Retina (tissue), 1 donor: ENCODE measurements around the gene MRPL40.
"Not testable (repeated sequence)": the region's sequence is repeated elsewhere in the genome, so short reads cannot be mapped to it uniquely, and the experiment has no call there.

Source experiments
- DNase-seq: peaks from one replicate; pipeline ENCODE4 v3.0.0-alpha.2; 2016

Gene MRPL40

DNA sequence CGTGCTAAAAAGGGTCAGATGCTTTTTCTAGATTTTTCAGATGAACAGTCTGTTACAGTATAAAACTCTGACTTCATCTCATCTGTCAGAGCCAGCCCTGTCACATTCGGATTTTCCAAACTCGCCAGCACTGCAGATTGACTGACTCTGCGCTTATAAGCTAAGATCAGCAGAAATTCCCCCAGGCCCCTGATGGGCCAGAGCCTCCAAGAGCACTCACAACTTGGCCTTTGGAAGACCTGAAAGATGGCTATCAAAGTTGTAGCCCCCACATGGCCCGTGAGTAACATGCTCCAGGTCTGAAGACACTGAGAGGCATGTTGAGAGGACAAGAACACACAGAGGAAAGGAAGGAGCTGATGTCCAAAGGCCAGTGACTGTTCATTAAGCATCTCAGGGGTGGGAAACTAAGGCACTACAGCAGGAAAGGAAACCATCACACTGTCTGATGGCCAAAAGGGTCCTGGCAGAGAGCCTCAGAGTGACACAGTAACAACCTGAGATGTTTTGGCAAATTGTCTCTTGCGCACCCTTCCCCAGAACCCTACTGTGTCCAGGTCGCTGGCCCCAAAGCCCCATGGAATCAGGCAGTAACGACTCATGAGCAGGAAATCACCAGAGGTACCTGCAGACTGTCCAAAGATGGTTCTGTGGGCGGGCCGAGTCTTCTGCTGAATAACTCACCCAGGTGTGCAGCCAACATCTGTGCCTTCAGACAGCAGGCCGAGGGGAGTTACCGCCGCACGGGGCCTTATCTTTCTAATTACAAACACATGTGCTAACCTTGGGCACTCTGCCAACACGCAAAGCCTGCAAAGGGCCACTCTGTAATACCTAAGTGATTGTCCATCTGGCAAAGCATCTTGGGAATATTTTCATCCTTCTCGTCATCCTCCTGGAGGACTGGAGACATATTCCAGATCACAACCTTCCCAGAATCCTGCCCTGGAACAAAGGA is 24.4 kb upstream of the MRPL40 start:
- DNase-seq, result no peak

- DNase-seq, result no peak
Measured at GRCh38 chr22:19410941-19411689, 21.2 kb upstream of the MRPL40 start.

GRCh38 chr22:19411690-19412045 is 20.7 kb upstream of the MRPL40 start:
- DNase-seq, result no peak

DNA sequence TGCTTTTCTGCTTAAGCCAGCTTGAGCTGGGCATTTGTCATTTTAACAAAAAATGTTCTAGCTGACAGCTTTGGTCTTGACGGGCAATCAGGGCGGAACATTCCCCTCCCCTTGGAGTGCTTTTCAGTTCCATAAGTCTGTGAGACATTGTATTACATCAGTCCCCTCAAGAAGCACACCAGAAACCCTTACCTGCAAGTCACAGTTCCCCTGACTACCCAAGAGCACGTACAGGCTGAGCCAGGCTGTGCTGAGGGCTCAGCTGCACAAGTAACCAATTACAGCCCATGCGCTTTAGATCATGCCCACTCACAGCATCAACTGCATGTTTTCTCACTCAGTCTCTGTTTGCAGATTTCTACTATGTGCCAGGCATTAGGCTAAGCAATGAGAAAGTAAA is 19.9 kb upstream of the MRPL40 start:
- DNase-seq, result peak; percentile 4

DNA sequence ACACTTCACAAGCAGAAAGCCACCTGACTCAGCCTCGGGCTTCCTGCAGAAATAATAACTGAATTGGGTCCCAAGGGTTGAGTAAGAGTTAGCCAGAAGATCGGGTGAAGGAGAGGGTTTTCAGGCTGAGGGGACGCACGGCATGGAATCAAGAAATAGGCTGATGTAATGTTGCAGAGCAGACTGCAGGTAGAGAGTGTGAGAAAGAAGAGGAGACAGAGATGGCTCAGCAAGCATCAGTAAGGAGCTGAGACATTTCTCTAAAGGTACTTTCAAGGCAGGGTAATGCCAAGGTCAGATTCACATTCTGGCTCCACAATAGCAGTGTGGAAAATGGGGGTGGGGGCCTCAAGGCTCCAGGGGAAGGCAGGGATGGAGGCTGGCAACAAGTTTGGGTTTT is 19.4 kb upstream of the MRPL40 start:
- DNase-seq, result no peak

DNA sequence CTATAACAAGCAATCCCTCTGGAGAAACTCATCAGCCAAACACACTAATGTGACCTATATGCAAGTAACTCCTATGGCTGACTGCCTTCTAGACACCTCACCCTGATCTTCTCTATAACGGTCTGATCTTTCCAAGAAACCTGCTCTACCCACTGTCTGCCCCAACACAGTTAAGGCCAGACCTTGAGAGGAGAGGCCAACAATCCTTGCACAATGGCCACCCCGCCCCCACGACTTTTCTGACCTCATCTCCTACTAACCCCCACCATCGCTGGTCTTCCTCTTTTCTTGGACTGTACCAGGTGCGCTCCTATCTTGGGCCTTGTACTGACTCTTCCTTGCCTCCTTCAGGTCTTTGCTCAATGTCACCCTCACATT is 13.3 kb upstream of the MRPL40 start:
- no peak for DNase-seq

GRCh38 chr22:19419464-19420178 is 12.7 kb upstream of the MRPL40 start:
- no peak for DNase-seq

GRCh38 chr22:19420321-19420720 is 12.0 kb upstream of the MRPL40 start:
- DNase-seq, result no peak

GRCh38 chr22:19422440-19423301 is 9.7 kb upstream of the MRPL40 start:
- no peak for DNase-seq

DNA sequence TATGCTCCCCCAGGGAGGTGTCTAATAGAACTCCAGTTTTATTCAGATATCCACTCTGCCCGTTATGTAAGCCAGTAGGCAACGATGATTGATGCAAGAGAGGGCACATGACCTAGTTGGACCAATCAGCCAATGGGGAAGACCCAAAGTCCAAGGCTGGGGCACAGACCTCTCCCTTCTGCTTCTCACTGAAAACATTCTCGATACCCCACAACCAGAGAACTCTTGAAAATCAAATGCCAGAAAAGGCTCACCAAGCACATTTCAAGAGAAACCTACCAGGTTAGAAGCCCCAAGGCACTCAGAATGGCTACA is 8.2 kb upstream of the MRPL40 start:
- no peak for DNase-seq

GRCh38 chr22:19429950-19430889 is 2.1 kb upstream of the MRPL40 start:
- DNase-seq, result no peak

GRCh38 chr22:19430890-19431541 is 1.3 kb upstream of the MRPL40 start:
- peak; percentile 75 for DNase-seq

- DNase-seq, result peak; percentile 94
Measured at GRCh38 chr22:19431649-19432132, 654 bp upstream of the MRPL40 start, which contains the start of gene HIRA. HIRA (minus strand) TSS chr22:19431733; CDS start chr22:19431476, 257 bp downstream.

DNA sequence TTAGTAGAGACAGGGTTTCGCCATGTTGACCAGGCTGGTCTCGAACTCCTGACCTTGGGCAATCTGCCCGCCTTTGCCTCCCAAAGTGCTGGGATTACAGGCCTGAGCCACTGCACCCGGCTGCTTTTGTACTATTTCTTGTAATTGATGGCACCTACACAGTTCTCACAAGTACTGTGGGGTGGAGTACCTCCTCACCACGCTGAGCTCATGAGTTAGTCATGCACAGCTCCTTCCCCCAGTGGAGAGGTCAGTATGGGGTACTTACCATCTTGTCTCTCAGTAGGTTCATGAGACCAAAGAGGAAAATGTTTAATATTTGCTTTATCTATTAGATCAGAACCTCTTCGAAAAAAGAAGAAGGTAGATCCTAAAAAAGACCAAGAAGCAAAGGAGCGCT is 2.1 kb downstream of the MRPL40 start:
- DNase-seq, result no peak

GRCh38 chr22:19434829-19435580 is 2.7 kb downstream of the MRPL40 start:
- DNase-seq, result no peak

DNA sequence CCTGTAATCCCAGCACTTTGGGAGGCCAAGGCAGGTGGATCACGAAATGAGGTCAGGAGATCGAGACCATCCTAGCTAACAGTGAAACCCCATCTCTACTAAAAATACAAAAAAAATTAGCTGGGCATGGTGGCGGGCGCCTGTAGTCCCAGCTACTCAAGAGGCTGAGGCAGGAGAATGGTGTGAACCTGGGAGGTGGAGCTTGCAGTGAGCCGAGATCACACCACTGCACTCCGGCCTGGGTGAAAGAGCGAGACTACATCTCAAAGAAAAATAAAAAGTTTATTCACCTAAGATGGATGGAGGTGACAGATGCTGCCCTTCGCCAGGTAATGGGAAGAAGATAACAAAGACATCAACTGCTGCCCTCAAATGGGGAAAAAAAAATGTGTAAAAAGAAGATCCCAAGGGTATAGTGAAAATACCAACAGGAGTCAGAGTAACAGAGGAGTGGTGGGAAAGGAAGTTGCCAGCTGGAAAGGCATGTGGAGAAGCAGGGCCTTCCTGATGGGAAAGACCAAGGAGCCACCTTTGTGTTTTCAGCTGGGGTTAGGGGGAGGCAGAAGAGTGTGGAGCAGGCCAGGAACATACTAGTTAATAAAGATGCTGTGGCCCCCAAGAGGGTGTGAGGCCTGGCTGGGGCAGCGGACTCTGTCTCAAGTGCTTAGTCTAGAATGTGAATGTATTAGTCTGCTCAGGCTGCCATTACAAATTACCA is 4.3 kb downstream of the MRPL40 start:
- not testable (repeated sequence) for DNase-seq

- DNase-seq, result no peak
Measured at GRCh38 chr22:19438298-19438697, 6.0 kb downstream of the MRPL40 start.

DNA sequence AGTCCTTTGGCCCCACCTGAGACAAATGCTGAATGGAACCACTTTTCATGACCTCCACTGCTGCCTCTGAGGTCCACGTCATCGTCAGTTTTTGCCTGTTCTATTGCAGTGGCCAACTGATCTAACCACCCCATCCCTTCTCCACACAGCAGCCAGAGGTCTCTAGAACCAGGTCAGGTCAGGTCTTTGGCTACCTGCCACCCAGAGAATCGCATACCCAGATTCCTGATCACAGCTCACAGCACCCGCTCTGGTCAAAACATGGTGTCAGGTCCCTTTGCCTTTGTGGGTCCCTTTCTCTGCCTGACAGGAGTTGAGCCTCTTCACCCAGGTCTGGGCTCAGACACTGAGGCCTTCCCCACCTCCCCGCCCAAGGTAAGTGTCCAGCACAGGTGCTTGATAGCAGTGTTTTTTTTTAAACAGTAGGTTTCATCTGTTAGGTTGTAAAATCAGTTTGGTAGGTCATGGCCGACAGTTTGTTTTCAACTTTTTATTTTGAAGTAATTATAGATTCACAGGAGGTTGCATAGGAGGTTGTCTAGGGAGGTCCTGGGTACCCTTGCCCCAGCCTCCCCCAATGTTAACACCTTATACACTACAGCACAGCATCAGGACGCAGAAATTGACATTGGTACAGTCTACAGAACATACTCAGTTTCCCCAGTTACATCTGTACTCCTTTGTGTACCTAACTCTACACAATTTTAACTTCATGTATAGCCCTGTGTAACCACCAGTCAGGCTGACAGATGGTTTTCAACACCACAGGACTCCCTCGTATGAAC is 8.3 kb downstream of the MRPL40 start:
- no peak for DNase-seq
